PC-3 (cell line): ENCODE data around the gene KHNYN. TPM values are rescaled to one million over a fixed set of nuclear protein-coding genes. Genes with fewer than 3 reads are reported as not detected.

Experiments
- ATAC-seq: fragments of 200-7000 bp; cut with Tn5 transposase; 2 replicates; pipeline ENCODE4 v1.9.1; 2020; ENCODE audit warnings: mild to moderate bottlenecking, moderate library complexity
- BruUV-seq: library from RNA; stranded (reverse); fragments of 400-500 nt; replicated peaks from 2 replicates; lab custom pipeline; 2021; lab: Mats Ljungman, UMichigan
- CTCF ChIA-PET: fragments of 300-600 bp; sonication (Branson Sonifier 250); formaldehyde crosslinking; loops from one replicate; lab custom pipeline; 2022; ENCODE audit warnings: antibody characterized with exemption; lab: Charles Lee
- POLR2A ChIA-PET: fragments of 300-600 bp; sonication (Branson Sonifier 250); formaldehyde crosslinking; loops from one replicate; lab custom pipeline; 2022; ENCODE audit warnings: antibody characterized with exemption; ENCODE audit not compliant: unreplicated experiment; lab: Charles Lee
- DNase-seq: peaks from one replicate; pipeline ENCODE4 v3.0.0-alpha.2; 2015
- H2AFZ ChIP-seq: fragments of 300-600 bp; sonication (generic); 2 replicates; pipeline ENCODE4 v1.6.0; 2016; ENCODE audit warnings: antibody characterized with exemption, low read length
- H3F3A ChIP-seq: fragments of 300-600 bp; sonication (generic); one replicate; pipeline ENCODE4 v1.6.0; 2017; ENCODE audit warnings: antibody characterized with exemption, low read length, control low read depth, mild to moderate bottlenecking; ENCODE audit not compliant: unreplicated experiment
- H3K27ac ChIP-seq: fragments of 300-600 bp; sonication (generic); 2 replicates; pipeline ENCODE4 v1.5.1; 2016; ENCODE audit warnings: mild to moderate bottlenecking, low read length
- H3K27me3 ChIP-seq: fragments of 300-600 bp; sonication (generic); 2 replicates; pipeline ENCODE4 v1.6.1; 2016; ENCODE audit warnings: low read length, mixed read lengths
- H3K36me3 ChIP-seq: fragments of 300-600 bp; sonication (generic); 2 replicates; pipeline ENCODE4 v1.6.1; 2016; ENCODE audit warnings: low read depth, mixed run types, low read length, mixed read lengths
- H3K4me1 ChIP-seq: fragments of 300-600 bp; sonication (generic); 2 replicates; pipeline ENCODE4 v1.5.1; 2016; ENCODE audit warnings: low read length; ENCODE audit not compliant: insufficient read depth
- H3K4me2 ChIP-seq: fragments of 300-600 bp; sonication (generic); 2 replicates; pipeline ENCODE4 v1.6.0; 2016; ENCODE audit warnings: low read length
- H3K4me3 ChIP-seq: fragments of 300-600 bp; sonication (generic); 2 replicates; pipeline ENCODE4 v1.5.1; 2016; ENCODE audit warnings: mild to moderate bottlenecking, low read length, mixed read lengths
- H3K79me2 ChIP-seq: fragments of 300-600 bp; sonication (generic); 2 replicates; pipeline ENCODE4 v1.6.1; 2017; ENCODE audit warnings: low read length, mixed read lengths
- H3K9ac ChIP-seq: fragments of 300-600 bp; sonication (generic); 2 replicates; pipeline ENCODE4 v1.6.0; 2016; ENCODE audit warnings: mild to moderate bottlenecking, low read length
- H3K9me2 ChIP-seq: fragments of 300-600 bp; sonication (generic); replicated peaks from 2 replicates; pipeline ENCODE4 v1.6.1; 2016; ENCODE audit warnings: mixed run types, low read length, mixed read lengths
- H3K9me3 ChIP-seq: fragments of 300-600 bp; sonication (generic); 2 replicates; pipeline ENCODE4 v1.6.1; 2016; ENCODE audit warnings: low read length, mixed read lengths
- H4K20me1 ChIP-seq: fragments of 300-600 bp; sonication (generic); 2 replicates; pipeline ENCODE4 v1.6.1; 2016; ENCODE audit warnings: low read length, mixed read lengths
- CTCF ChIP-seq: fragments of 300-600 bp; sonication (generic); conservative IDR thresholded peaks from 2 replicates; pipeline ENCODE4 v1.5.1; 2017; ENCODE audit warnings: antibody characterized with exemption, low read depth, mild to moderate bottlenecking, low read length
- EZH2 ChIP-seq: fragments of 300-600 bp; sonication (generic); IDR thresholded peaks from one replicate; pipeline ENCODE4 v1.6.1; 2017; ENCODE audit warnings: antibody characterized with exemption, mild to moderate bottlenecking, low read length; ENCODE audit not compliant: unreplicated experiment
- EZH2phosphoT487 ChIP-seq: fragments of 300-600 bp; sonication (generic); IDR thresholded peaks from 2 replicates; pipeline ENCODE4 v1.6.1; 2018; ENCODE audit warnings: mild to moderate bottlenecking, antibody characterized with exemption, low read length, borderline replicate concordance
- intact Hi-C: fragments of 100-400 bp; cut with micrococcal nuclease; formaldehyde crosslinking; loops from 2 replicates; pipeline ENCODE4 v1.9.0; 2023
- total RNA-seq: library from RNA; depleted of rRNA; stranded (reverse); fragments of >200 nt; gene quantifications from 2 replicates; pipeline ENCODE4 v1.2.3, GENCODE V29; 2014

The KHNYN gene
- total RNA-seq, 1 experiment from 2014 or later, result 51.6 TPM

DNA sequence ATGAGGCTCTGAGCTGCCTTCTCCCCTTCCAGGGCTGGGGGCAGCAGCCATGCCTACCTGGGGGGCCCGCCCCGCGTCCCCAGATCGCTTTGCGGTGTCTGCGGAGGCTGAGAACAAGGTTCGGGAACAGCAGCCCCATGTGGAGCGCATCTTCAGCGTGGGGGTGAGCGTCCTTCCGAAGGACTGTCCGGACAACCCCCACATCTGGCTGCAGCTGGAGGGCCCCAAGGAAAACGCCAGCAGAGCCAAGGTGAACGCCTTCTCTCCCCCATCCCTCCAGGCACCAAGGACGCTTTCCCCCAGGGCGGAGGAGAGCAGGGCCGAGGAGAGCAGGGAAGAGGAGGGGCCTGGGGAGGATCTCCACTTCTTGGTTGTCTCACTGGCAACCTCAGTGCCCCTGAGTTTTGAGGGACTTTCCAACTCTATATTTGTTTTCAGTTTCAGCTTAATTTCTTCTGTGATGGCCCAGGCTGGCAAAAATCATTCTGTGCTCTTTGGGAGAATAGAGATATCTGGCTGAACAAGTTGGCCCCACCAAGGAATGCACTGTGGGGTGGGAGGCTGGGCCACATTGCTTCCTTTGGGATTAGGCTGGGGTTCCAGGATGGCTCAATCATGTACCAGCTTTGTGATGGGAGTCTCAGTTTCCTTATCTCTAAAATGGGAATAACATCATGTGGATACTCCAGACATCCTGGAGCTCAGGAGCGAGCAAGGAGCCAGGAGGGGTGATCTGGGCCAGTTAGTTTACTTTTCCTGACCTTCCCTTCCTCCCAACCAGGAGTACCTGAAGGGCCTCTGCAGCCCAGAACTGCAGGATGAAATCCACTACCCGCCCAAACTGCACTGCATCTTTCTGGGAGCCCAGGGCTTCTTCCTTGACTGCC lies 1.2 kb downstream of the KHNYN start:
- Histone ChIP-seq H2AFZ (peak overlapping the region; percentile 43; the same call in 1 of the 2 replicates), H3K9ac (peak overlapping the region; percentile 95), H3K9me3 (no peaks in the 10 kb centered on the region), H4K20me1 (no peaks in the 10 kb centered on the region), H3K9me2 (no peaks in the 10 kb centered on the region), H3F3A (no peaks in the 10 kb centered on the region), H3K27ac (peak overlapping the region; percentile 85), H3K4me1 (peaks cover 48% of the 10 kb centered on the region), H3K4me3 (peak overlapping the region; percentile 98), H3K4me2 (peak overlapping the region; percentile 100), H3K36me3 (peaks cover 10% of the 10 kb centered on the region), H3K27me3 (no peaks in the 10 kb centered on the region), H3K79me2 (peaks cover 22% of the 10 kb centered on the region)
- ATAC-seq, result peak; percentile 21
- ChIA-PET CTCF (interaction anchor here (0.5 to 3.5 kb wide), 13 partner anchors 11 to 188 kb away, joined by 3 to 51 read pairs (median 5); partner anchors contain the start of gene TINF2), POLR2A (interaction anchor here (0.8 to 1.8 kb wide), 2 partner anchors 11 to 65 kb away, joined by 4 to 45 read pairs; no protein-coding TSS in a partner anchor)
- intact Hi-C loops, result loop anchor here (1.0 to 2.0 kb wide), 3 partner anchors 36 to 188 kb away; partner anchors contain the start of gene TINF2
- peak; percentile 28 for DNase-seq
- TF ChIP-seq EZH2 (no peak), EZH2phosphoT487 (no peak), CTCF (no peak)
- TSS peak; percentile 66 for BruUV-seq

DNA sequence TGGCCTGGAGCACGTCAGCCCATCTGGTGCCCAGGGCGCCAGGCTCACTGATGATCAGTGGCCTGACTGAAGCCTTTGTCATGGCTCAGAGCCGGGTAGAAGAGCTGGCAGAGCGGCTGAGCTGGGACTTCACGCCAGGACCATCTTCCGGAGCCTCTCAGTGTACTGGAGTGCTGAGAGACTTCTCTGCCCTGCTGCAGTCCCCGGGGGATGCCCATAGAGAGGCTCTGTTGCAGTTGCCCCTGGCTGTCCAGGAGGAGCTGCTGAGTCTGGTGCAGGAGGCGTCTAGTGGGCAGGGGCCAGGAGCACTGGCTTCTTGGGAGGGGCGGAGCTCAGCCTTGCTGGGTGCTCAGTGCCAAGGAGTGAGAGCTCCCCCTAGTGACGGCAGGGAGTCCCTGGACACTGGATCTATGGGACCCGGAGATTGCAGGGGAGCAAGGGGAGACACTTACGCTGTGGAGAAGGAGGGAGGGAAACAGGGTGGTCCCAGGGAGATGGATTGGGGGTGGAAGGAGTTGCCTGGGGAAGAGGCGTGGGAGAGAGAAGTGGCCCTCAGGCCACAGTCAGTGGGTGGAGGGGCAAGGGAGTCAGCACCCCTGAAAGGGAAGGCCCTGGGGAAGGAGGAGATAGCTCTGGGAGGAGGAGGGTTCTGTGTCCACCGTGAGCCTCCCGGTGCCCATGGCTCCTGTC lies 2.0 kb downstream of the KHNYN start:
- ChIA-PET POLR2A (interaction anchor here (0.5 to 1.8 kb wide), 3 partner anchors 10 to 84 kb away, joined by 4 to 45 read pairs (median 4); no protein-coding TSS in a partner anchor), CTCF (interaction anchor here (0.5 to 3.5 kb wide), 14 partner anchors 10 to 189 kb away, joined by 3 to 51 read pairs (median 5); partner anchors contain the start of gene TINF2)
- peaks cover 22% of the 10 kb centered on the region for H3K79me2 ChIP-seq
- H4K20me1 ChIP-seq, result no peaks in the 10 kb centered on the region
- no peaks in the 10 kb centered on the region for H3K27me3 ChIP-seq
- H3K4me3 ChIP-seq, result peak overlapping the region; percentile 98
- H3F3A ChIP-seq, result no peaks in the 10 kb centered on the region
- DNase-seq (peak; percentile 93), ATAC-seq (peak; percentile 54)
- BruUV-seq, result no TSS peak
- peaks cover 10% of the 10 kb centered on the region for H3K36me3 ChIP-seq
- no peak overlapping the region for H2AFZ ChIP-seq
- H3K27ac ChIP-seq, result peak overlapping the region; percentile 85
- no peak for TF ChIP-seq EZH2
- peak; percentile 98 for TF ChIP-seq CTCF
- H3K4me2 ChIP-seq, result peak overlapping the region; percentile 100
- intact Hi-C loops, result loop anchor here (1.0 to 2.0 kb wide), 3 partner anchors 37 to 189 kb away; partner anchors contain the start of gene TINF2
- H3K9me3 ChIP-seq, result no peaks in the 10 kb centered on the region
- H3K9ac ChIP-seq, result peak overlapping the region; percentile 95
- peaks cover 47% of the 10 kb centered on the region for H3K4me1 ChIP-seq
- no peaks in the 10 kb centered on the region for H3K9me2 ChIP-seq
